Effector memory CD4-positive, alpha-beta T cell (primary cell): ENCODE results near the gene VPS4A.

ENCODE experiments used
- DNase-seq, 3 donors: peaks; one replicate each; pipeline ENCODE4 v3.0.0-alpha.2; 2020
- H3K27ac ChIP-seq: 2 replicates; pipeline ENCODE4 v1.7.0; 2013; ENCODE audit warnings: mild to moderate bottlenecking, low read length, moderate library complexity; ENCODE audit not compliant: insufficient read depth, poor library complexity, severe bottlenecking
- H3K27me3 ChIP-seq: replicated peaks from 2 replicates; pipeline ENCODE4 v1.7.0; 2013; ENCODE audit warnings: mild to moderate bottlenecking, low read length; ENCODE audit not compliant: insufficient read depth, control insufficient read depth, poor library complexity, severe bottlenecking
- H3K36me3 ChIP-seq: 2 replicates; pipeline ENCODE4 v1.7.0; 2013; ENCODE audit warnings: mild to moderate bottlenecking, low read length, moderate library complexity; ENCODE audit not compliant: control insufficient read depth, insufficient read depth
- H3K4me1 ChIP-seq: 2 replicates; pipeline ENCODE4 v1.7.0; 2013; ENCODE audit warnings: low read length, mild to moderate bottlenecking; ENCODE audit not compliant: control insufficient read depth, insufficient read depth, poor library complexity, severe bottlenecking
- H3K4me3 ChIP-seq: 2 replicates; pipeline ENCODE4 v1.7.0; 2013; ENCODE audit warnings: low read length, low read depth, mild to moderate bottlenecking; ENCODE audit not compliant: insufficient read depth, poor library complexity, severe bottlenecking
- H3K9me3 ChIP-seq: 2 replicates; pipeline ENCODE4 v1.7.0; 2013; ENCODE audit warnings: mild to moderate bottlenecking, low read length, moderate library complexity; ENCODE audit not compliant: control insufficient read depth

Gene VPS4A

GRCh38 chr16:69338557-69339288 is 27.6 kb downstream of the VPS4A start:
- Histone ChIP-seq H3K4me1 (peaks cover 16% of the 10 kb centered on the region), H3K27me3 (no peaks in the 10 kb centered on the region), H3K4me3 (peak overlapping the region; percentile 94), H3K9me3 (no peaks in the 10 kb centered on the region), H3K27ac (peak overlapping the region; percentile 87), H3K36me3 (peaks cover 30% of the 10 kb centered on the region)
- DNase-seq = no peak

- peak; percentile 83 to 88 (median 87) for DNase-seq
- Histone ChIP-seq H3K27ac (peak within 1 kb of the TSS; percentile 87), H3K36me3 (peaks cover 28% of the 10 kb centered on the region), H3K9me3 (no peaks in the 10 kb centered on the region), H3K4me1 (peaks cover 16% of the 10 kb centered on the region), H3K4me3 (peak within 1 kb of the TSS; percentile 94), H3K27me3 (no peaks in the 10 kb centered on the region)
Observed at GRCh38 chr16:69339289-69340094, 28.3 kb downstream of the VPS4A start, which contains the start of the genes COG8 and NIP7. COG8 (minus strand) TSS chr16:69339564; CDS start chr16:69339552, 12 bp downstream. NIP7 (plus strand) TSS chr16:69339772; CDS start chr16:69339830, 58 bp downstream.

GRCh38 chr16:69340095-69340644 is 29.0 kb downstream of the VPS4A start:
- Histone ChIP-seq H3K27ac (peak overlapping the region; percentile 87), H3K9me3 (no peaks in the 10 kb centered on the region), H3K4me3 (peak overlapping the region; percentile 94), H3K4me1 (peaks cover 16% of the 10 kb centered on the region), H3K36me3 (peaks cover 21% of the 10 kb centered on the region), H3K27me3 (no peaks in the 10 kb centered on the region)
- DNase-seq = no peak

GRCh38 chr16:69344171-69344570 is 33.0 kb downstream of the VPS4A start:
- H3K4me1 ChIP-seq = peaks cover 7% of the 10 kb centered on the region
- H3K4me3 ChIP-seq = no peak overlapping the region
- H3K27ac ChIP-seq = no peak overlapping the region
- no peaks in the 10 kb centered on the region for H3K27me3 ChIP-seq
- no peaks in the 10 kb centered on the region for H3K9me3 ChIP-seq
- DNase-seq = no peak
- H3K36me3 ChIP-seq = peaks cover 14% of the 10 kb centered on the region

- Histone ChIP-seq H3K27me3 (no peaks in the 10 kb centered on the region), H3K27ac (no peak overlapping the region), H3K4me1 (no peaks in the 10 kb centered on the region), H3K9me3 (no peaks in the 10 kb centered on the region), H3K36me3 (peaks cover 16% of the 10 kb centered on the region), H3K4me3 (no peak overlapping the region)
- DNase-seq = no peak
Observed at GRCh38 chr16:69345923-69346322, 34.8 kb downstream of the VPS4A start.

- H3K4me3 ChIP-seq = no peak overlapping the region
- H3K27ac ChIP-seq = no peak overlapping the region
- H3K36me3 ChIP-seq = peaks cover 19% of the 10 kb centered on the region
- no peaks in the 10 kb centered on the region for H3K9me3 ChIP-seq
- no peaks in the 10 kb centered on the region for H3K4me1 ChIP-seq
- DNase-seq = no peak
- no peaks in the 10 kb centered on the region for H3K27me3 ChIP-seq
Observed at GRCh38 chr16:69346683-69347082, 35.5 kb downstream of the VPS4A start.

- Histone ChIP-seq H3K27me3 (no peaks in the 10 kb centered on the region), H3K4me3 (no peak overlapping the region), H3K36me3 (peaks cover 21% of the 10 kb centered on the region), H3K9me3 (no peaks in the 10 kb centered on the region), H3K4me1 (no peaks in the 10 kb centered on the region), H3K27ac (no peak overlapping the region)
- no peak for DNase-seq
Observed at GRCh38 chr16:69348222-69348621, 37.1 kb downstream of the VPS4A start.

GRCh38 chr16:69349536-69349935 is 38.4 kb downstream of the VPS4A start:
- no peak for DNase-seq
- Histone ChIP-seq H3K4me1 (no peaks in the 10 kb centered on the region), H3K36me3 (peaks cover 15% of the 10 kb centered on the region), H3K27ac (no peak overlapping the region), H3K9me3 (no peaks in the 10 kb centered on the region), H3K27me3 (no peaks in the 10 kb centered on the region), H3K4me3 (no peak overlapping the region)

- Histone ChIP-seq H3K4me3 (no peak overlapping the region), H3K9me3 (no peaks in the 10 kb centered on the region), H3K36me3 (peaks cover 20% of the 10 kb centered on the region), H3K27me3 (no peaks in the 10 kb centered on the region), H3K4me1 (no peaks in the 10 kb centered on the region), H3K27ac (no peak overlapping the region)
- DNase-seq = no peak
Observed at GRCh38 chr16:69350536-69351133, 39.5 kb downstream of the VPS4A start.
